Stomach smooth muscle (tissue), 2 donors: ENCODE measurements around the gene CCBE1.

Experiments
- H3K27ac ChIP-seq: one replicate; pipeline ENCODE4 v1.7.0; 2013; ENCODE audit warnings: mild to moderate bottlenecking, low read length, inconsistent platforms
- H3K27me3 ChIP-seq, 2 donors: one replicate each; pipeline ENCODE4 v1.7.0; 2013; ENCODE audit warnings: low read length in 2 of 2; ENCODE audit not compliant: insufficient read depth in 2 of 2, control insufficient read depth in 1 of 2
- H3K36me3 ChIP-seq, 2 donors: one replicate each; pipeline ENCODE4 v1.7.0; 2013; ENCODE audit warnings: low read length in 2 of 2; ENCODE audit not compliant: control insufficient read depth in 2 of 2, insufficient read depth in 2 of 2
- H3K4me1 ChIP-seq: one replicate; pipeline ENCODE4 v1.7.0; 2013; ENCODE audit warnings: low read length; ENCODE audit not compliant: control insufficient read depth, insufficient read depth
- H3K4me3 ChIP-seq, 2 donors: one replicate each; pipeline ENCODE4 v1.7.0; 2013; ENCODE audit warnings: low read length in 2 of 2
- H3K9ac ChIP-seq, 2 donors: one replicate each; pipeline ENCODE4 v1.7.0; 2013; ENCODE audit warnings: low read length in 2 of 2, mild to moderate bottlenecking in 1 of 2
- H3K9me3 ChIP-seq, 2 donors: one replicate each; pipeline ENCODE4 v1.7.0; 2013; ENCODE audit warnings: low read length in 2 of 2; ENCODE audit not compliant: control insufficient read depth in 2 of 2
- donor health status: healthy.
- donor health status: Pancreatic carcinoma.

CCBE1 gene

DNA sequence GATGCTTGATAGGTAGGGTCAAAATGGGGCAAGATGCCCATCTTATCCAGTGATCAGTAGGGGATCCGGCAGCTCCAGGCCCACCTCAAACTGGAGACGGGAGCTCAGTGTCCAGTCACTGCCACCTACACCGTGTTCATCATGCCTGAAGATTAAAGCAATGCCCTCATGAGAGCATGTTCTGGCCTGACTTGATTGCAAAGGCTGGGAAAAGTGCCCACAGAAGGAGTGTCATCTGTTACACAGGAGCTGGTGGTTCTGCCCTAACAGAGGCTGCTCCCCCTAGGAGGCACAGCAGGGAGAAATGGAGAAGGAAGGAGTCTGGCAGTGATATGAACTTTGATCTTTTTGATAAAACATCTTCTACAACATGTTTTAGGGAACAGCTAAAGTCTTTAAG lies 92.3 kb downstream of the CCBE1 start:
- no peak overlapping the region for H3K9ac ChIP-seq
- no peak overlapping the region for H3K27ac ChIP-seq

DNA sequence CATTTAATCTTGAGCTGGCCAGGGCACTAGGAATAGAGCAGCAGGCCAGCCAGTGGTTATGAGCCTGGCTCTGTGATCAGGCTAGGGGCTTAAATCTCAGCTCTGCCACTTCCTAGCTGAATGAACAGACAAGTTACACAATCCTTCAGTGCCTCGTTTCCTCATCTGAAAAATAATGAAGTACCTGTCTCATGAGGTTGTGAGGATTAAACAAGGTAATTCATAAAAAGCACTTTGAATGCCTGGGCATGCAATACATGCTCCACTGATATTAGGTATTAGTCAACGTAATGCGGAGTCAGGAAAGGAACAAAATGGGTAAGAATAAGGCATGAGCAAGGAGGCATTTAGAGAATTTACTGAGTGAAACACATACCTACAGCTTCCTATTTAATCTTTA lies 100.2 kb downstream of the CCBE1 start:
- Histone ChIP-seq H3K4me1 (no peaks in the 10 kb centered on the region), H3K9me3 (no peaks in the 10 kb centered on the region), H3K4me3 (no peak overlapping the region), H3K27ac (no peak overlapping the region), H3K36me3 (no peaks in the 10 kb centered on the region), H3K9ac (no peak overlapping the region), H3K27me3 (no peaks in the 10 kb centered on the region)

More for the DNA sequence above, 92.3 kb downstream of the CCBE1 start:
- H3K9me3 ChIP-seq, result no peaks in the 10 kb centered on the region
- no peaks in the 10 kb centered on the region for H3K4me1 ChIP-seq
- H3K4me3 ChIP-seq, result no peak overlapping the region
- H3K36me3 ChIP-seq, result no peaks in the 10 kb centered on the region
- H3K27me3 ChIP-seq, result no peaks in the 10 kb centered on the region

DNA sequence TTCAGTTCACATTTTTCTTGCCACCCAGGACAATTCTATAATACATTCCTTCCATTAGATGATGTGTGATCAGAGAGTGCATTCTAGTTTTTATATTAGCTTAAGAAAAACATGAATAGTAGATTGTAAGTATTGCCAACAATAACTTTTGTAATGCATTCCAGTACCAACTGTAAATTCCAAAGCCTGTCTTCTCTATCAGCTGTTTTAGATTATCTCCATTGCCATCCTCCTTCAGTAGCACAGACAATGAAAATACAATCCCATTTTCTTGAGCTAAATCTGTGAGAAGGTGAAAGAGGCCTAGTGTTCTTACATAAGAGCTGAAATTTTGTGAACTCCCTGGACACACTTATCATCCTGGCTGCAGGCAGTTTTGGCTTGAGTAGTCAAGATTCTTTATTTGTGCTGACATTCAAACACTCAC lies 103.9 kb downstream of the CCBE1 start:
- no peaks in the 10 kb centered on the region for H3K27me3 ChIP-seq
- H3K9me3 ChIP-seq, result no peaks in the 10 kb centered on the region
- no peaks in the 10 kb centered on the region for H3K36me3 ChIP-seq
- H3K4me3 ChIP-seq, result no peak overlapping the region
- H3K27ac ChIP-seq, result no peak overlapping the region
- H3K4me1 ChIP-seq, result no peaks in the 10 kb centered on the region
- H3K9ac ChIP-seq, result no peak overlapping the region

DNA sequence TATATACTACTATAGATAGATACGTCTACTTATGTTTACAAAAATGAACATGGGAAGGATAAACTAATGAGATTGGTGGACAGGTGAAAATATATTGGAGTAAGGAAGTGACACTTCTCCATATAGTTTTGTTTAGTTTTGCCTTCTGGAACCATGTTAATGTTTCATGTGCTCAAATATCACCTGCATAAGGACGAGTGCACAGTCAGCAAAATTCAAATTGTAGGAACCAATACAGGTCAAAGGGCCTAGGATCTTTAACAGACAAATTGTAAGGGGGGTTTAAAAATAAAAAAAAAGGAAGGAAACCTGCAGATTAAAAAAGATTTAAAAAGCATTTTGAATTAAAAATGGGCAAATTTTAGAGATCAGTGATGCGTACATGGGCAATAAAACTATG lies 104.6 kb downstream of the CCBE1 start:
- Histone ChIP-seq H3K4me3 (no peak overlapping the region), H3K9me3 (no peaks in the 10 kb centered on the region), H3K27ac (no peak overlapping the region), H3K27me3 (no peaks in the 10 kb centered on the region), H3K9ac (no peak overlapping the region), H3K36me3 (no peaks in the 10 kb centered on the region), H3K4me1 (no peaks in the 10 kb centered on the region)

DNA sequence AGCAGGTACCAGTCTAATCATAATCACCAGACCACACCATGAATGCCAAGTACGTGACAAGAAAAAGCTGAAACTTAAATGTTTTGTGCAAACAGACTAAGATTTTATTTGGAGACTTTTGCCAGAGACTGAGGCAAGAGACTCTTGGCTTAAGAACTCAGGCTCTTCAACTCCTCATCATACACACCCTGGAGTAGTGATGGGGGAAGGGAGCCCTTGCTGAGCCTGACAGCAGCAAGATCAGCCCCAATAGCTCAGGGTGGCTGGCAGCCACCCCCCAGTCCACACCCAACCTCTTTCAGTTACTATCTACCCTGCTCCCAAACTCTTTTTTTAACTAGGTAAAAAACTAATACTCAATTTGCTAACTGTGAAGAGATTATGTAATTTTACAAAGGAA lies 114.8 kb downstream of the CCBE1 start:
- Histone ChIP-seq H3K9me3 (no peaks in the 10 kb centered on the region), H3K9ac (no peak overlapping the region), H3K4me1 (no peaks in the 10 kb centered on the region), H3K4me3 (no peak overlapping the region), H3K27me3 (no peaks in the 10 kb centered on the region), H3K36me3 (no peaks in the 10 kb centered on the region), H3K27ac (no peak overlapping the region)

DNA sequence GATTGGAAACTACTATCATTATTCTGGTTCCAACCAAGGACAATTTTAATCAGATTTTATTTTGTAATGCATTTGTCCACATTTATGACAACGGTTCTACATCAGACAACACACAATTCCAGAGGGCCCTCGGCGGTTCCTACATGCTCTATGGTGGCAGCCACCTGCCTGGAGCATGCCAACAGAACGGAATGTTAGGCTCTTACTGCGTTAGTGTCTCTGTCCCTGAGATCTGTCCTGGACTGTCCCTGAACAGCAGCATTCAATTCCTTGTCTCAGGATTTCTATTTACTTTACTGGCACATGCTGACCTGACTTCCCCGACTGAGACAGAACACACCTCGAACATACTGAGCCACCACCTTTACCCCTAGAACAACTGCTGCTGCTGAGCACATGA lies 117.7 kb downstream of the CCBE1 start:
- H3K4me3 ChIP-seq, result no peak overlapping the region
- peaks cover 0 to 2% of the 10 kb centered on the region in 2 donors for H3K27me3 ChIP-seq
- no peak overlapping the region for H3K9ac ChIP-seq
- H3K27ac ChIP-seq, result no peak overlapping the region
- H3K4me1 ChIP-seq, result no peaks in the 10 kb centered on the region
- H3K9me3 ChIP-seq, result no peaks in the 10 kb centered on the region
- no peaks in the 10 kb centered on the region for H3K36me3 ChIP-seq

DNA sequence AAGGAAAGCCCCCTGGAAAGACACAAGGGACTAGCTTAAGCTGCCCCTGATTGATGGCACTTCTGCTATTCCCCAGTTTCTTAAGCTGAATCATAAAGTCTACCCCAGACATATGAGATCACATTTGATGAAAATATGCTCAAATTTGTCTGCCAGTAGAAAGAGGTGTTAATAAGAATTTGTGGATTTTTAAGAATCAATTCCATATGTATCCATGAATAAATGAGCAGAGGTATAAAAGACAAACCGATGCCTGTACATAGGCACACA lies 119.9 kb downstream of the CCBE1 start:
- Histone ChIP-seq H3K4me3 (no peak overlapping the region), H3K27me3 (peaks cover 0 to 2% of the 10 kb centered on the region in 2 donors), H3K4me1 (no peaks in the 10 kb centered on the region), H3K9ac (no peak overlapping the region), H3K36me3 (no peaks in the 10 kb centered on the region), H3K9me3 (no peaks in the 10 kb centered on the region), H3K27ac (no peak overlapping the region)

DNA sequence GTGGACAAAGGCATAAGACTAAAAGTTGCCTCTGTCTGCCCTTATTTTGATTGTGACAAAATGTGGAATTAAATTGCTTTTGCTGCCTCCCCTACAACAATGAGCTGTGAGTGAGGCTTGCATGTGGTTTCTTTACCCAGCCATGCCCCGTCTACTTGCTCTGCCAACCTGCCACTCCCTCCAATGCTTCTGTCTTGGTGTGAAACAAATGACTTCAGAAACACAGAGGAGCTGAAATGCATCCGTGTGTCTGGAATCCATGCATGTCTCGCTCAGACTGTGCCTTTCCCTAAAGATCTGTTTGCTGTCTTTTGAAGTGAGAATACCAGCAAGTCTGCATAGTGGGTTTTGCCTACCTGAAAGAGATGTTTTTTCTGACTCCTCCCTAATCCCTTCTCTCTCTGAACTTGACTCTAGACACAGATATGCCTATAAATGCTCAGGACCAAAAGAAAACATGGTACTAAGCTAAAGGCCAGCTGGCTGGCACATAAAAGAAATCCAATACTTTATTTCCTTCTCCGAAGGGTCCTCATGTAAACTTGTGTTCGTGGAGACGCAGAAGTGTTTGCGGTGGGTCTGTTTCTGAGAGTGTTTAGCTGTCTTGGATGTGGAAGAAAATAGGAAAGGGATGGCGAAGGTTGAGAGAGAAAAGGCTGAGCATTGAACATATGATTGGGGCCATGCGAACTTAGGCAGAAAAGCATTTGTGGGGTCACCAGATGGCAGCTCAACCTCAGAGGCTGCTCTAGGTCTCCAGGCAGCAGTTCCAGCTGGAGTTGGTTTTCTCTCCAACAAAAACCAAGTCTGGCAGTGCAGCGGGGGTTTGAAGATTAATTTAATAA lies 120.5 kb downstream of the CCBE1 start:
- peaks cover 0 to 2% of the 10 kb centered on the region in 2 donors for H3K27me3 ChIP-seq
- H3K36me3 ChIP-seq, result no peaks in the 10 kb centered on the region
- no peaks in the 10 kb centered on the region for H3K4me1 ChIP-seq
- no peak overlapping the region for H3K27ac ChIP-seq
- H3K4me3 ChIP-seq, result no peak overlapping the region
- no peak overlapping the region for H3K9ac ChIP-seq
- no peaks in the 10 kb centered on the region for H3K9me3 ChIP-seq

DNA sequence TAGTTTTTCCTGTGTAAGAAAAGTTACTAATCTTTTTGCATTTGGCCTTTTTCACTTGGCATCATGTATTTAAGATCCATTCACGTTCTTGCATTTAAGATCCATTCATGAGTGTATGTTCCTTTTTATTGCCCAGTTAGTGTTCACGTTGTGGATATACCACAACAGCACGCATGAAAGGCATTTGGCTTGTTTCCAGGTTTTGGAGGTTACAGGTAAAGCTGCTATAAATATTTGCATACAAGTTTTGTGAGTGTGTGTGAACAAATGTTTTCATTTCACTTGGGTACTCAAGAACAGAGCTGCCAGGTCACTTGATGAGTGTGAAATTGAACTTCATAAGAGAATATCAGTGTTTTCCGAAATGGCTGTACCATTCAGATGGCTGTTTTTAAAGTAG lies 121.2 kb downstream of the CCBE1 start:
- H3K9me3 ChIP-seq, result no peaks in the 10 kb centered on the region
- H3K36me3 ChIP-seq, result no peaks in the 10 kb centered on the region
- H3K27ac ChIP-seq, result no peak overlapping the region
- H3K4me3 ChIP-seq, result no peak overlapping the region
- no peak overlapping the region for H3K9ac ChIP-seq
- H3K4me1 ChIP-seq, result no peaks in the 10 kb centered on the region
- peaks cover 0 to 2% of the 10 kb centered on the region in 2 donors for H3K27me3 ChIP-seq

DNA sequence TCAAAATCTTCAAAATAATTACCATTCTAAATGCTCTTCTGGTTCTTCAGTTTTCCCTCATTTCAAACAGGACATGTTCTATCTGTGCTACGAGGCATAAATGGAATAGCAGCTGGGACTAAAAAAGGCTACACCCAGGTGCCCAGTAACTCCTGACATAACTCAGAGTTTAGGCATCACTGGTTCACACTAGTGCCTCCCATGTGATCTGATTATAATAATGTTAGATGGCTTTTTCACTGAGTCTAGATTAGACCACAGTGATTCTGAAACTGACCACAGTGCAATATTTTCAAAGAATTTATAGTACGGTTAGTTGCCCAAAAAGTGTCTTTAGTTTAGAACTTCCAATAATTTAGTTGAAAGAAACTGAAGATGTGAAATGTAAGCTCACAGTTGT lies 123.3 kb downstream of the CCBE1 start:
- peaks cover 0 to 2% of the 10 kb centered on the region in 2 donors for H3K27me3 ChIP-seq
- no peaks in the 10 kb centered on the region for H3K4me1 ChIP-seq
- H3K9ac ChIP-seq, result no peak overlapping the region
- no peak overlapping the region for H3K27ac ChIP-seq
- H3K9me3 ChIP-seq, result no peaks in the 10 kb centered on the region
- no peaks in the 10 kb centered on the region for H3K36me3 ChIP-seq
- H3K4me3 ChIP-seq, result no peak overlapping the region

DNA sequence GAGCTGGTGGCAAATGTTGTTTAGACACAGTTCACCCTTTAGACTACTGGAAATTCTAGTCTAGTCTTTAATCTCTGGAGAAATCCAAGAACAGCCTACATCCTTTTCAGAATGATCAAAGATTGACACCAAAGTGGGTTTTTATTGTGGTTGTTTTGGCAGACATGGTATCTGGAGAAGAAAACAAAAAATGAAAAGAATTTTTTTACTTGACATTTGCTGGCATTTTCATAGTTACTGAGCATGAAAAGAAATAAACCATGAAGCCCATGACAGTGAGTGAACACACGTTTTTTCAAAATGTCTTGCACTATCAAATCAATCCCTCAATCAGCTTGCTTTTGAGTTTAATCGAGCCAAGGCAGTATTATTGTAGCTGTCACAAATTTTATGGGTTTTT lies 125.3 kb downstream of the CCBE1 start:
- Histone ChIP-seq H3K9ac (no peak overlapping the region), H3K36me3 (no peaks in the 10 kb centered on the region), H3K4me3 (no peak overlapping the region), H3K27me3 (peaks cover 0 to 2% of the 10 kb centered on the region in 2 donors), H3K27ac (no peak overlapping the region), H3K4me1 (no peaks in the 10 kb centered on the region), H3K9me3 (no peaks in the 10 kb centered on the region)
